ENCODE results near the gene IRS1. TPM values are rescaled to one million over a fixed set of nuclear protein-coding genes. Genes with fewer than 3 reads are reported as not detected.

IRS1 gene
- total RNA-seq, 1 experiment from 2014 or later = 15.0 TPM

- H3K9ac ChIP-seq (ENCODE audit: extremely low read depth, insufficient read length, low read length) = no peak overlapping the region
- no peak overlapping the region for H4K91ac ChIP-seq (ENCODE audit: insufficient read length, low read depth, low read length)
- H3K4me1 ChIP-seq (ENCODE audit: insufficient read depth, low read length) = peaks cover 2% of the 10 kb centered on the region; the same call in 1 of the 2 replicates
- no CpG with 5 or more reads among the region's 2 CpGs for WGBS (ENCODE audit: extremely low coverage, insufficient read length, low lambda C conversion rate)
- H4K20me1 ChIP-seq (ENCODE audit: control insufficient read depth, insufficient read depth, insufficient read length) = no peaks in the 10 kb centered on the region
- no peak overlapping the region for H2AFZ ChIP-seq (ENCODE audit: low read length)
- peaks cover 18 to 29% (median 21%) of the 10 kb centered on the region in 3 experiments; a peak in 6 of 7 replicates for H3K36me3 Mint-ChIP-seq (ENCODE audit: insufficient read depth in 1 of 3, low read depth in 3 of 3)
- H3K4me3 Mint-ChIP-seq = peak overlapping the region; percentile 75 to 80; a peak in 4 of 5 replicates
- no peak overlapping the region for H2BK5ac ChIP-seq (ENCODE audit: insufficient read length, low read length)
- H4K5ac ChIP-seq (ENCODE audit: insufficient read length, low read depth, low read length) = no peak overlapping the region
- H2AK5ac ChIP-seq (ENCODE audit: insufficient read length, low read length) = no peak overlapping the region
- H3K79me1 ChIP-seq (ENCODE audit: insufficient read depth, low read depth, low read length, poor library complexity, severe bottlenecking) = no peaks in the 10 kb centered on the region
- H4K8ac ChIP-seq (replicated peaks; ENCODE audit: insufficient read length, low read depth, low read length) = no peak overlapping the region
- H2BK12ac ChIP-seq (ENCODE audit: insufficient read length, low read depth, low read length) = no peak overlapping the region
- H3K18ac ChIP-seq (ENCODE audit: insufficient read length, low read depth, low read length) = no peak overlapping the region
- H3K56ac ChIP-seq (ENCODE audit: insufficient read length, low read depth, low read length) = no peak overlapping the region
- H3K4me1 Mint-ChIP-seq = peaks cover 37 to 45% of the 10 kb centered on the region in 2 experiments
- peaks cover 13% of the 10 kb centered on the region for H3K23me2 ChIP-seq (ENCODE audit: insufficient read length, low read depth, low read length, poor library complexity, severe bottlenecking)
- no peak for DNase-seq
- no peaks in the 10 kb centered on the region for H3K27me3 Mint-ChIP-seq (ENCODE audit: low read depth)
- H3K27ac Mint-ChIP-seq = peak overlapping the region in 2 of 3 experiments; percentile 96 to 98; a peak in 3 of 7 replicates
- no peak overlapping the region for H3K14ac ChIP-seq (ENCODE audit: insufficient read depth, low read length)
- H3K9me3 Mint-ChIP-seq = no peaks in the 10 kb centered on the region
- H2BK15ac ChIP-seq (ENCODE audit: low read depth, low read length) = no peak overlapping the region
- H2BK120ac ChIP-seq (ENCODE audit: low read depth, low read length, poor library complexity, severe bottlenecking) = no peak overlapping the region
- no peak overlapping the region for H3K4ac ChIP-seq (ENCODE audit: low read depth, low read length)
- no peak overlapping the region for H2BK20ac ChIP-seq (ENCODE audit: low read depth, low read length, poor library complexity, severe bottlenecking)
- H3K27me3 ChIP-seq (ENCODE audit: insufficient read depth, low read length) = no peaks in the 10 kb centered on the region
- H3T11ph ChIP-seq (ENCODE audit: low read length) = no peak overlapping the region
- no peaks in the 10 kb centered on the region for H3K9me3 ChIP-seq (ENCODE audit: control insufficient read depth, low read depth, low read length)
- H3K79me2 ChIP-seq (ENCODE audit: insufficient read depth, low read length) = peaks cover 3% of the 10 kb centered on the region; the same call in 1 of the 2 replicates
- no peak overlapping the region for H3K23ac ChIP-seq (ENCODE audit: insufficient read length, low read depth, low read length)
- TF ChIP-seq CTCF (conservative IDR thresholded peaks at IDR 0.05) = no peak
- H3K4me2 ChIP-seq (ENCODE audit: insufficient read depth, insufficient read length, low read length) = peak overlapping the region; percentile 45
- no peak overlapping the region for H3K27ac ChIP-seq (ENCODE audit: insufficient read length, low read depth, low read length)
These were observed 9.2 kb downstream of the IRS1 start for GRCh38 chr2:226790431-226790830.

All from H9 (cell line).